Eye (tissue), 1 donor: ENCODE results near the gene POLE.

Source experiments
- DNase-seq: peaks from one replicate; pipeline ENCODE4 v3.0.0-alpha.2; 2015

Gene POLE

GRCh38 chr12:132673288-132674179 is 13.6 kb downstream of the POLE start:
- DNase-seq = no peak

- DNase-seq = no peak
These were observed 14.5 kb downstream of the POLE start for GRCh38 chr12:132672678-132673077.

- no peak for DNase-seq
These were observed 15.0 kb downstream of the POLE start for GRCh38 chr12:132672116-132672515.

- DNase-seq = no peak
These were observed 17.8 kb downstream of the POLE start for GRCh38 chr12:132669166-132669879.

- no peak for DNase-seq
These were observed 18.7 kb downstream of the POLE start for GRCh38 chr12:132668191-132669088.

- DNase-seq = no peak
These were observed 21.3 kb downstream of the POLE start for GRCh38 chr12:132665794-132666193.

GRCh38 chr12:132665149-132665491 is 22.0 kb downstream of the POLE start:
- no peak for DNase-seq

GRCh38 chr12:132664206-132665148 is 22.7 kb downstream of the POLE start:
- no peak for DNase-seq

GRCh38 chr12:132662901-132663755 is 24.0 kb downstream of the POLE start:
- DNase-seq = no peak

GRCh38 chr12:132661972-132662371 is 25.2 kb downstream of the POLE start:
- no peak for DNase-seq

- no peak for DNase-seq
These were observed 26.1 kb downstream of the POLE start for GRCh38 chr12:132660996-132661395.

- DNase-seq = no peak
These were observed 27.1 kb downstream of the POLE start for GRCh38 chr12:132660052-132660451.

- DNase-seq = no peak
These were observed 28.0 kb downstream of the POLE start for GRCh38 chr12:132659146-132659545.

- DNase-seq = no peak
These were observed 28.8 kb downstream of the POLE start for GRCh38 chr12:132658149-132658894.

GRCh38 chr12:132657004-132657727 is 30.0 kb downstream of the POLE start:
- DNase-seq = no peak

- peak; percentile 37 for DNase-seq
These were observed 33.4 kb downstream of the POLE start for GRCh38 chr12:132653567-132654290.

GRCh38 chr12:132651444-132652100 is 35.6 kb downstream of the POLE start:
- no peak for DNase-seq

GRCh38 chr12:132649226-132649945 is 37.8 kb downstream of the POLE start:
- DNase-seq = no peak
